Parathyroid adenoma (tissue), 2 donors: Measurements from ENCODE around the gene MAFF.

Experiments
- H2AFZ ChIP-seq: fragments of 300-600 bp; sonication (generic); one replicate; pipeline ENCODE4 v1.7.0; 2017; ENCODE audit warnings: antibody characterized with exemption, mild to moderate bottlenecking
- H3K27ac ChIP-seq: fragments of 300-600 bp; sonication (generic); one replicate; pipeline ENCODE4 v1.7.0; 2017
- H3K27me3 ChIP-seq: fragments of 300-600 bp; sonication (generic); one replicate; pipeline ENCODE4 v1.7.0; 2017; ENCODE audit warnings: low read length; ENCODE audit not compliant: control insufficient read depth, insufficient read depth
- H3K36me3 ChIP-seq: fragments of 300-600 bp; sonication (generic); one replicate; pipeline ENCODE4 v1.7.0; 2017; ENCODE audit warnings: low read length; ENCODE audit not compliant: control insufficient read depth, insufficient read depth
- H3K4me1 ChIP-seq: fragments of 300-600 bp; sonication (generic); one replicate; pipeline ENCODE4 v1.7.0; 2017; ENCODE audit warnings: control low read depth
- H3K4me2 ChIP-seq: fragments of 300-600 bp; sonication (generic); one replicate; pipeline ENCODE4 v1.7.0; 2017; ENCODE audit warnings: low read length
- H3K4me3 ChIP-seq: fragments of 300-600 bp; sonication (generic); one replicate; pipeline ENCODE4 v1.7.0; 2017; ENCODE audit warnings: low read depth, low read length
- H3K79me2 ChIP-seq: fragments of 300-600 bp; sonication (generic); one replicate; pipeline ENCODE4 v1.7.0; 2017; ENCODE audit warnings: control low read depth
- H3K9ac ChIP-seq: fragments of 300-600 bp; sonication (generic); one replicate; pipeline ENCODE4 v1.7.0; 2017; ENCODE audit warnings: mild to moderate bottlenecking
- H3K9me3 ChIP-seq: fragments of 300-600 bp; sonication (generic); one replicate; pipeline ENCODE4 v1.7.0; 2017; ENCODE audit warnings: low read length; ENCODE audit not compliant: control insufficient read depth
- CTCF ChIP-seq: fragments of 300-600 bp; sonication (generic); IDR thresholded peaks from one replicate; pipeline ENCODE4 v1.7.0; 2017; ENCODE audit warnings: antibody characterized with exemption, mild to moderate bottlenecking
- donor health status: primary hyperparathyroidism.

Gene MAFF

GRCh38 chr22:38163844-38164550 is 37.8 kb upstream of the MAFF start:
- H3K27ac ChIP-seq: no peak overlapping the region
- no peak overlapping the region for H3K9ac ChIP-seq
- TF ChIP-seq CTCF: no peak
- no peak overlapping the region for H3K4me2 ChIP-seq
- H3K36me3 ChIP-seq: no peaks in the 10 kb centered on the region
- no peak overlapping the region for H2AFZ ChIP-seq
- no peaks in the 10 kb centered on the region for H3K9me3 ChIP-seq
- no peaks in the 10 kb centered on the region for H3K79me2 ChIP-seq
- H3K4me3 ChIP-seq: no peak overlapping the region
- no peaks in the 10 kb centered on the region for H3K27me3 ChIP-seq
- no peaks in the 10 kb centered on the region for H3K4me1 ChIP-seq

GRCh38 chr22:38164551-38164918 is 37.3 kb upstream of the MAFF start:
- Histone ChIP-seq H3K4me2 (no peak overlapping the region), H3K4me1 (no peaks in the 10 kb centered on the region), H3K27ac (no peak overlapping the region), H2AFZ (no peak overlapping the region), H3K79me2 (no peaks in the 10 kb centered on the region), H3K36me3 (no peaks in the 10 kb centered on the region), H3K27me3 (no peaks in the 10 kb centered on the region), H3K9me3 (no peaks in the 10 kb centered on the region), H3K9ac (no peak overlapping the region), H3K4me3 (no peak overlapping the region)
- TF ChIP-seq CTCF: no peak

- no peak overlapping the region for H3K9ac ChIP-seq
- H3K4me3 ChIP-seq: no peak overlapping the region
- H3K4me1 ChIP-seq: no peaks in the 10 kb centered on the region
- no peak for TF ChIP-seq CTCF
- H3K9me3 ChIP-seq: no peaks in the 10 kb centered on the region
- H3K27ac ChIP-seq: no peak overlapping the region
- no peak overlapping the region for H3K4me2 ChIP-seq
- no peak overlapping the region for H2AFZ ChIP-seq
- no peaks in the 10 kb centered on the region for H3K79me2 ChIP-seq
- H3K36me3 ChIP-seq: no peaks in the 10 kb centered on the region
- no peaks in the 10 kb centered on the region for H3K27me3 ChIP-seq
Observed at GRCh38 chr22:38165922-38166593, 35.7 kb upstream of the MAFF start.

- H3K9ac ChIP-seq: no peak overlapping the region
Observed at GRCh38 chr22:38167988-38168407, 33.8 kb upstream of the MAFF start.

More at GRCh38 chr22:38167988-38168407, 33.8 kb upstream of the MAFF start:
- Histone ChIP-seq H3K27me3 (no peaks in the 10 kb centered on the region), H3K9me3 (no peaks in the 10 kb centered on the region), H3K27ac (no peak overlapping the region), H3K4me2 (no peak overlapping the region), H3K4me3 (no peak overlapping the region), H3K36me3 (no peaks in the 10 kb centered on the region), H3K4me1 (no peaks in the 10 kb centered on the region), H3K79me2 (no peaks in the 10 kb centered on the region), H2AFZ (no peak overlapping the region)
- no peak for TF ChIP-seq CTCF
